HFFc6 (cell line): ENCODE results near the gene RAB31. TPM values are rescaled to one million over a fixed set of nuclear protein-coding genes. Genes with fewer than 3 reads are reported as not detected.

Source experiments
- DNase-seq: peaks from one replicate; pipeline ENCODE4 v3.0.0-alpha.2; 2018
- H3K27ac Mint-ChIP-seq: 2 replicates; pipeline ENCODE4 v1.8.0; 2020; ENCODE audit warnings: mild to moderate bottlenecking, mixed read lengths
- H3K27me3 Mint-ChIP-seq: 2 replicates; pipeline ENCODE4 v1.8.0; 2021; ENCODE audit warnings: mild to moderate bottlenecking, moderate library complexity, mixed read lengths; ENCODE audit not compliant: insufficient read depth
- H3K36me3 Mint-ChIP-seq: 2 replicates; pipeline ENCODE4 v1.8.0; 2021; ENCODE audit warnings: low read depth, mixed read lengths
- H3K4me1 Mint-ChIP-seq: 2 replicates; pipeline ENCODE4 v1.8.0; 2020; ENCODE audit warnings: low read depth, mixed read lengths
- H3K4me3 Mint-ChIP-seq: 2 replicates; pipeline ENCODE4 v1.8.0; 2020; ENCODE audit warnings: mild to moderate bottlenecking, moderate library complexity, mixed read lengths
- H3K9me3 Mint-ChIP-seq: 2 replicates; pipeline ENCODE4 v1.8.0; 2020; ENCODE audit warnings: mild to moderate bottlenecking, mixed read lengths
- total RNA-seq, 6 experiments: library from RNA; stranded (reverse); fragmentation: NEBNext Ultra II Directional; extraction: Animal tissue kit (Norgen Biotek cat#: 25700); gene quantifications; 2 replicates in 1 of 6; 3 replicates in 5 of 6; pipeline ENCODE4 v1.2.3, GENCODE V29; 2021
- TF ChIP-seq, protein P1 (sequence below): fragments of 200-600 bp; sonication (generic); IDR thresholded peaks from 2 replicates; pipeline ENCODE4 v1.5.0; 2021; ENCODE audit warnings: antibody characterized with exemption, mild to moderate bottlenecking

Gene RAB31
- total RNA-seq, 6 experiments from 2014 or later, result 29.4 to 47.5 (median 43.5) TPM

DNA sequence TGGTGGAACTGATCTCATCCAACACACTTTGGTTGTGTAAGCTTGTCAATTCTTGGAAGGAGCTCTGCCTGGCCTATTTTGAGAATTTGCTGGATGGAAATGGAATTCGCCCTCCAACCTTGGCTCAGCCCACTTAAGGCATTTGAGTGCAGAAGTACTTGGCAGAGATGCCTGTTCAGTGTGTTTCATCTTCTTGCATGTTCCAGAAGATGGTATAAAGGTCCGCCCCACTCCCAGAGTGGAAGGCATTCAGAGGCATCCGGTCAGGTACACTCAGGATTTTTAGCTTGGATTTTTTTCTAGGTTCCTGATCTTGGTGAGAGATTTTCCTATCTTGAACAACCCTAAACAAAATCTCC lies 116.4 kb downstream of the RAB31 start:
- TF ChIP-seq, protein P1, sequence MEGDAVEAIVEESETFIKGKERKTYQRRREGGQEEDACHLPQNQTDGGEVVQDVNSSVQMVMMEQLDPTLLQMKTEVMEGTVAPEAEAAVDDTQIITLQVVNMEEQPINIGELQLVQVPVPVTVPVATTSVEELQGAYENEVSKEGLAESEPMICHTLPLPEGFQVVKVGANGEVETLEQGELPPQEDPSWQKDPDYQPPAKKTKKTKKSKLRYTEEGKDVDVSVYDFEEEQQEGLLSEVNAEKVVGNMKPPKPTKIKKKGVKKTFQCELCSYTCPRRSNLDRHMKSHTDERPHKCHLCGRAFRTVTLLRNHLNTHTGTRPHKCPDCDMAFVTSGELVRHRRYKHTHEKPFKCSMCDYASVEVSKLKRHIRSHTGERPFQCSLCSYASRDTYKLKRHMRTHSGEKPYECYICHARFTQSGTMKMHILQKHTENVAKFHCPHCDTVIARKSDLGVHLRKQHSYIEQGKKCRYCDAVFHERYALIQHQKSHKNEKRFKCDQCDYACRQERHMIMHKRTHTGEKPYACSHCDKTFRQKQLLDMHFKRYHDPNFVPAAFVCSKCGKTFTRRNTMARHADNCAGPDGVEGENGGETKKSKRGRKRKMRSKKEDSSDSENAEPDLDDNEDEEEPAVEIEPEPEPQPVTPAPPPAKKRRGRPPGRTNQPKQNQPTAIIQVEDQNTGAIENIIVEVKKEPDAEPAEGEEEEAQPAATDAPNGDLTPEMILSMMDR, result no peak
- H3K4me3 Mint-ChIP-seq, result 0 out of 2 replicates have a peak overlapping the region, but pooled peaks have one; percentile 41
- H3K36me3 Mint-ChIP-seq, result peaks cover 8% of the 10 kb centered on the region
- DNase-seq, result peak; percentile 12
- no peaks in the 10 kb centered on the region; the same call in 1 of the 2 replicates for H3K27me3 Mint-ChIP-seq
- no peaks in the 10 kb centered on the region for H3K9me3 Mint-ChIP-seq
- H3K27ac Mint-ChIP-seq, result no peak overlapping the region
- no peaks in the 10 kb centered on the region; the same call in 1 of the 2 replicates for H3K4me1 Mint-ChIP-seq

DNA sequence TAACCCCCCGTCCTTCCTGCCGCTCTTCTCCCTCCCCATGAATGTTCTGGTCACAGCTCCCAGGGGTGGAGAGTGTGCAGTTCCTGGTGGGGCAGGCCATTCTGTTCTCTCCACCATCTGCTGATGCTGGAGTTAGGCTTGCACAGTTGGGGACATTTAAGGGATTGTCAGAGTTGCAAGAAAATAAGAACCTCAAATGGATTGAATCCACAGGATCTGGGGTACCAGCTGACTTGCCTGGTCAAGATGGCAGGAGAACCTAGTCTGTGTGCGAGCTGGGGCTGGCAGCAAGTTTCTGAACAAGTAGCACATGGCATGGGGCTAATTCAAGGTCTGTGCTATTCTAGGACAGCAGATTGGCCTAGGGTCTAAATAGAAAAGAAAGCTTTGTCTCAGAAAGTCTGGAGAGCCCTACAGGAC lies 116.9 kb downstream of the RAB31 start:
- peaks cover 5% of the 10 kb centered on the region; the same call in 1 of the 2 replicates for H3K36me3 Mint-ChIP-seq
- H3K27ac Mint-ChIP-seq, result peak overlapping the region; percentile 69
- peak overlapping the region; percentile 41 for H3K4me3 Mint-ChIP-seq
- H3K27me3 Mint-ChIP-seq, result no peaks in the 10 kb centered on the region; the same call in 1 of the 2 replicates
- no peak for DNase-seq
- H3K9me3 Mint-ChIP-seq, result no peaks in the 10 kb centered on the region
- TF ChIP-seq, protein P1, result no peak
- no peaks in the 10 kb centered on the region; the same call in 1 of the 2 replicates for H3K4me1 Mint-ChIP-seq

DNA sequence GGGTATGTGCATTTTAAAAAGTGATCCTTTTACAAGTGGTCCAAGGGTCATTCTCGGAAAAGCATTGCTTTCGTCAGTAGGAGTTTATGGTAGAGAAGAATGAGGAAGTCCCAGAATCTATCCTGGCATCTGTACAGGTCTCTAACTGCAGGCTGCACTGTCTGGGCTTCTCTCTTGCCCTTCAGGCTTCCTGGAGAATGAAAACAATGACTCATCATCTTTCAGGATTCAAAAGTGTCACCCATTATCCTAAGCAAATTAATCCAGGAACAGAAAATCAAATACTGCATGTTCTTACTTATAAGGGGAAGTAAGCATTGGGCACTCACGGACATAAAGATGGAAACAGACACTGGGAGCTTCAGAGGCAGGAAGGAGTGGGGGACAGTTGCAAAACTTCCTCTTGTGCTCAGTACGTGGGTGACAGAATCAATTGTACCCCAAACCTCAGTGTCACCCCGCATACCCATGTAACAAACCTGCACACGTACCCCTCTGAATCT lies 117.5 kb downstream of the RAB31 start:
- Mint-ChIP-seq H3K36me3 (peaks cover 5% of the 10 kb centered on the region; the same call in 1 of the 2 replicates), H3K4me3 (peak overlapping the region; percentile 41)

DNA sequence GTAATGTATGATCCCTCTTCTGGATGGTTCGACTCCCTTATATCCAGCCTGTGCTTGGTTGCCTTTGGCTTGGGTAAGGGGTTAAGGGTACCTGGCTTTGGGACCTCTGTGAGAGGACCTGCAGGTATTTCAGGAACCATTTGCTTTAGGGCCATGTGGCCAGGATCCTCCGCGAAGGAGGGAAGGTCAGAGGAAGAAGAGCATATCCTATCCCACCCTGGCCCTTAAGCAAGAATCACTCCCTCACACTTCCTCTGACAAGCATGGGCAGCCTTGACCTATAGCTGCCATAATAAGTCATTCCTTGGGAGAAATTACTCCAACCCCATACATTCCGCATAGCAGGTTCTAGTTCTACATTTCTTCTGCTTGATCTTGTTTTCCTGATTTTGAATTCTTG lies 118.6 kb downstream of the RAB31 start:
- H3K4me1 Mint-ChIP-seq, result no peaks in the 10 kb centered on the region; the same call in 1 of the 2 replicates
- H3K4me3 Mint-ChIP-seq, result no peak overlapping the region
- H3K36me3 Mint-ChIP-seq, result peaks cover 5% of the 10 kb centered on the region; the same call in 1 of the 2 replicates
- H3K27ac Mint-ChIP-seq, result peak overlapping the region; percentile 94; the same call in 1 of the 2 replicates
- no peak for DNase-seq
- TF ChIP-seq, protein P1, result no peak
- no peaks in the 10 kb centered on the region; the same call in 1 of the 2 replicates for H3K27me3 Mint-ChIP-seq
- H3K9me3 Mint-ChIP-seq, result no peaks in the 10 kb centered on the region

More for the DNA sequence above, 117.5 kb downstream of the RAB31 start:
- DNase-seq, result peak; percentile 87
- Mint-ChIP-seq H3K4me1 (no peaks in the 10 kb centered on the region; the same call in 1 of the 2 replicates), H3K27ac (peak overlapping the region; percentile 69), H3K9me3 (no peaks in the 10 kb centered on the region), H3K27me3 (no peaks in the 10 kb centered on the region; the same call in 1 of the 2 replicates)
- TF ChIP-seq, protein P1, result no peak

DNA sequence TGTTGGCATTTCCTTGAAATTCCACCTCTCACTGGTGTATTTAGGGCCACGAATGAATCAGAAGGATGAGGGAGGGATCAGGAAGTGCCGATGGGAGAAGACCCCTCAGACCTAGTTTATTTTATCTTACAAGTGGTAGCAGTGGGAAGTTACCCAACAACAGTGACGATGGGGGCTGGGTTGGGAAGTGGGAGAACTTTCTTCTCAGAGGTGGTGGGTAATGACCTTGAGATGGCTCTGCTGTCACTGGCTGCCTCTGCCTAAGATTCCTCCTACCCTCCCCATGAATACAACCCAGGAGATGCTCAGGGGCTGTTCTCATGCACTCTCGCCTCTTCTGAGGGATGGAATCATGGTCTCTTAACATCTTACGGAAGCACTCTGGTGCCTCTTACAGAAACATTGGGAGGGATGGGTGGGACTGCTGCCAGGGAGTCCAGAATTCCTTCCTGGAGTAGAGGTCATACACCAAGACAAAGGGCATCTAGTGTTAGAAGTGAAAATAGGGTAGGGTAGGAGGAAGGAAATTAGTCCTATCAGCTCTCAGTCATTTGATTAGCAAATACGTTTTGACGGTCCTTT lies 119.2 kb downstream of the RAB31 start:
- Mint-ChIP-seq H3K36me3 (peaks cover 9% of the 10 kb centered on the region), H3K9me3 (no peaks in the 10 kb centered on the region), H3K27me3 (no peaks in the 10 kb centered on the region; the same call in 1 of the 2 replicates), H3K27ac (peak overlapping the region; percentile 94), H3K4me3 (peak overlapping the region; percentile 77), H3K4me1 (no peaks in the 10 kb centered on the region; the same call in 1 of the 2 replicates)
- DNase-seq, result no peak
- TF ChIP-seq, protein P1, result no peak
